ENCODE measurements around the gene DNAH2.

DNAH2 gene

DNA sequence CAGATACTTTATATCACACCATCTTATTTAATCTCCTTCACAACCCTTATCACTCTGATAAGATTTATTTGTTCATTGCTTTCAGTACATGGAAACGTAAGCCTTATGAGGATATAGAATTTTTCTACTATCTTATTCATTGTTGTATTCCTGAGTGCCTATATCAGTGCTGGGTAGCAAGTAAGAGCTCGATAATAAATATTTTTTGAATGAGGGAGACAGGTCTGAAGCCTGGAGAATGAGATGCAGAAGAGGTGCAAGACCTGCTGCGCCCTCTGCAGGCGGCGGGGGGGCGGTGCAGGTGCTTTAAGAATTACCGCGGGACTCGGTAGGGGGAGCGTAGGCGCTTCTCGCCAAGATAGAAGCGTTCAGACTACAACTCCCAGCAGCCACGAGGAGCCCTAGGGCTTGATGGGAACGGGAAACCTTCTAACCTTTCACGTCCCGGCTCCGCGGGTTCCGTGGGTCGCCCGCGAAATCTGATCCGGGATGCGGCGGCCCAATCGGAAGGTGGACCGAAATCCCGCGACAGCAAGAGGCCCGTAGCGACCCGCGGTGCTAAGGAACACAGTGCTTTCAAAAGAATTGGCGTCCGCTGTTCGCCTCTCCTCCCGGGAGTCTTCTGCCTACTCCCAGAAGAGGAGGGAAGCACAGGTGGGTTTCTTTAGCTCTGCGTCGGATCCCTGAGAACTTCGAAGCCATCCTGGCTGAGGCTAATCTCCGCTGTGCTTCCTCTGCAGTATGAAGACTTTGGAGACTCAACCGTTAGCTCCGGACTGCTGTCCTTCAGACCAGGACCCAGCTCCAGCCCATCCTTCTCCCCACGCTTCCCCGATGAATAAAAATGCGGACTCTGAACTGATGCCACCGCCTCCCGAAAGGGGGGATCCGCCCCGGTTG, 29.4 kb upstream of the DNAH2 start, which contains the start of gene WRAP53 (continued):
- TF ChIP-seq, protein P1, sequence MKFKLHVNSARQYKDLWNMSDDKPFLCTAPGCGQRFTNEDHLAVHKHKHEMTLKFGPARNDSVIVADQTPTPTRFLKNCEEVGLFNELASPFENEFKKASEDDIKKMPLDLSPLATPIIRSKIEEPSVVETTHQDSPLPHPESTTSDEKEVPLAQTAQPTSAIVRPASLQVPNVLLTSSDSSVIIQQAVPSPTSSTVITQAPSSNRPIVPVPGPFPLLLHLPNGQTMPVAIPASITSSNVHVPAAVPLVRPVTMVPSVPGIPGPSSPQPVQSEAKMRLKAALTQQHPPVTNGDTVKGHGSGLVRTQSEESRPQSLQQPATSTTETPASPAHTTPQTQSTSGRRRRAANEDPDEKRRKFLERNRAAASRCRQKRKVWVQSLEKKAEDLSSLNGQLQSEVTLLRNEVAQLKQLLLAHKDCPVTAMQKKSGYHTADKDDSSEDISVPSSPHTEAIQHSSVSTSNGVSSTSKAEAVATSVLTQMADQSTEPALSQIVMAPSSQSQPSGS (tag by site-specific recombination; IDR thresholded peaks at IDR 0.05; ENCODE audit: low read depth) = no peak
- TF ChIP-seq ZNF561 (tag by site-specific recombination; IDR thresholded peaks at IDR 0.05; ENCODE audit: borderline replicate concordance) (peak; percentile 22; the same call in 1 of the 2 replicates), ZIC2 (tag by site-specific recombination; IDR thresholded peaks at IDR 0.05) (0 out of 2 replicates have a peak, but pooled peaks have one; percentile 33), ZNF184 (tag by site-specific recombination; IDR thresholded peaks at IDR 0.05) (peak; percentile 38; the same call in 1 of the 2 replicates), GLIS1 (tag by site-specific recombination; IDR thresholded peaks at IDR 0.05) (peak; percentile 25; the same call in 1 of the 2 replicates), ZBTB8A (tag by site-specific recombination; IDR thresholded peaks at IDR 0.05) (peak; percentile 31; the same call in 1 of the 2 replicates), ZNF501 (tag by site-specific recombination; IDR thresholded peaks at IDR 0.05) (peak; percentile 24; the same call in 1 of the 2 replicates), ZNF324 (tag by site-specific recombination; IDR thresholded peaks at IDR 0.05) (0 out of 2 replicates have a peak, but pooled peaks have one; percentile 11), ZNF76 (tag by site-specific recombination; IDR thresholded peaks at IDR 0.05; ENCODE audit: borderline replicate concordance, low read depth) (peak; percentile 98), ZBTB1 (tag by site-specific recombination; IDR thresholded peaks at IDR 0.05) (no peak), PRDM1 (tag by site-specific recombination; IDR thresholded peaks at IDR 0.05) (peak; percentile 2; the same call in 1 of the 2 replicates), ZNF366 (tag by site-specific recombination; conservative IDR thresholded peaks at IDR 0.05) (peak; percentile 90), ZNF521 (tag by site-specific recombination; IDR thresholded peaks at IDR 0.05) (no peak), ZNF654 (tag by site-specific recombination; IDR thresholded peaks at IDR 0.05; ENCODE audit: low read depth) (peak; percentile 88), ZNF623 (tag by site-specific recombination; IDR thresholded peaks at IDR 0.05) (no peak), ZBTB20 (tag by site-specific recombination; IDR thresholded peaks at IDR 0.05) (peak; percentile 35; the same call in 1 of the 2 replicates)
- TF ChIP-seq, protein P2, sequence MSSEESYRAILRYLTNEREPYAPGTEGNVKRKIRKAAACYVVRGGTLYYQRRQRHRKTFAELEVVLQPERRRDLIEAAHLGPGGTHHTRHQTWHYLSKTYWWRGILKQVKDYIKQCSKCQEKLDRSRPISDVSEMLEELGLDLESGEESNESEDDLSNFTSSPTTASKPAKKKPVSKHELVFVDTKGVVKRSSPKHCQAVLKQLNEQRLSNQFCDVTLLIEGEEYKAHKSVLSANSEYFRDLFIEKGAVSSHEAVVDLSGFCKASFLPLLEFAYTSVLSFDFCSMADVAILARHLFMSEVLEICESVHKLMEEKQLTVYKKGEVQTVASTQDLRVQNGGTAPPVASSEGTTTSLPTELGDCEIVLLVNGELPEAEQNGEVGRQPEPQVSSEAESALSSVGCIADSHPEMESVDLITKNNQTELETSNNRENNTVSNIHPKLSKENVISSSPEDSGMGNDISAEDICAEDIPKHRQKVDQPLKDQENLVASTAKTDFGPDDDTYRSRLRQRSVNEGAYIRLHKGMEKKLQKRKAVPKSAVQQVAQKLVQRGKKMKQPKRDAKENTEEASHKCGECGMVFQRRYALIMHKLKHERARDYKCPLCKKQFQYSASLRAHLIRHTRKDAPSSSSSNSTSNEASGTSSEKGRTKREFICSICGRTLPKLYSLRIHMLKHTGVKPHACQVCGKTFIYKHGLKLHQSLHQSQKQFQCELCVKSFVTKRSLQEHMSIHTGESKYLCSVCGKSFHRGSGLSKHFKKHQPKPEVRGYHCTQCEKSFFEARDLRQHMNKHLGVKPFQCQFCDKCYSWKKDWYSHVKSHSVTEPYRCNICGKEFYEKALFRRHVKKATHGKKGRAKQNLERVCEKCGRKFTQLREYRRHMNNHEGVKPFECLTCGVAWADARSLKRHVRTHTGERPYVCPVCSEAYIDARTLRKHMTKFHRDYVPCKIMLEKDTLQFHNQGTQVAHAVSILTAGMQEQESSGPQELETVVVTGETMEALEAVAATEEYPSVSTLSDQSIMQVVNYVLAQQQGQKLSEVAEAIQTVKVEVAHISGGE (tag by site-specific recombination; conservative IDR thresholded peaks at IDR 0.05; ENCODE audit: low read depth) = peak; percentile 71
- TF ChIP-seq, protein P3, sequence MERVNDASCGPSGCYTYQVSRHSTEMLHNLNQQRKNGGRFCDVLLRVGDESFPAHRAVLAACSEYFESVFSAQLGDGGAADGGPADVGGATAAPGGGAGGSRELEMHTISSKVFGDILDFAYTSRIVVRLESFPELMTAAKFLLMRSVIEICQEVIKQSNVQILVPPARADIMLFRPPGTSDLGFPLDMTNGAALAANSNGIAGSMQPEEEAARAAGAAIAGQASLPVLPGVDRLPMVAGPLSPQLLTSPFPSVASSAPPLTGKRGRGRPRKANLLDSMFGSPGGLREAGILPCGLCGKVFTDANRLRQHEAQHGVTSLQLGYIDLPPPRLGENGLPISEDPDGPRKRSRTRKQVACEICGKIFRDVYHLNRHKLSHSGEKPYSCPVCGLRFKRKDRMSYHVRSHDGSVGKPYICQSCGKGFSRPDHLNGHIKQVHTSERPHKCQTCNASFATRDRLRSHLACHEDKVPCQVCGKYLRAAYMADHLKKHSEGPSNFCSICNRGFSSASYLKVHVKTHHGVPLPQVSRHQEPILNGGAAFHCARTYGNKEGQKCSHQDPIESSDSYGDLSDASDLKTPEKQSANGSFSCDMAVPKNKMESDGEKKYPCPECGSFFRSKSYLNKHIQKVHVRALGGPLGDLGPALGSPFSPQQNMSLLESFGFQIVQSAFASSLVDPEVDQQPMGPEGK (tag by site-specific recombination; IDR thresholded peaks at IDR 0.05) = 0 out of 2 replicates have a peak, but pooled peaks have one; percentile 8
- TF ChIP-seq, protein P4, sequence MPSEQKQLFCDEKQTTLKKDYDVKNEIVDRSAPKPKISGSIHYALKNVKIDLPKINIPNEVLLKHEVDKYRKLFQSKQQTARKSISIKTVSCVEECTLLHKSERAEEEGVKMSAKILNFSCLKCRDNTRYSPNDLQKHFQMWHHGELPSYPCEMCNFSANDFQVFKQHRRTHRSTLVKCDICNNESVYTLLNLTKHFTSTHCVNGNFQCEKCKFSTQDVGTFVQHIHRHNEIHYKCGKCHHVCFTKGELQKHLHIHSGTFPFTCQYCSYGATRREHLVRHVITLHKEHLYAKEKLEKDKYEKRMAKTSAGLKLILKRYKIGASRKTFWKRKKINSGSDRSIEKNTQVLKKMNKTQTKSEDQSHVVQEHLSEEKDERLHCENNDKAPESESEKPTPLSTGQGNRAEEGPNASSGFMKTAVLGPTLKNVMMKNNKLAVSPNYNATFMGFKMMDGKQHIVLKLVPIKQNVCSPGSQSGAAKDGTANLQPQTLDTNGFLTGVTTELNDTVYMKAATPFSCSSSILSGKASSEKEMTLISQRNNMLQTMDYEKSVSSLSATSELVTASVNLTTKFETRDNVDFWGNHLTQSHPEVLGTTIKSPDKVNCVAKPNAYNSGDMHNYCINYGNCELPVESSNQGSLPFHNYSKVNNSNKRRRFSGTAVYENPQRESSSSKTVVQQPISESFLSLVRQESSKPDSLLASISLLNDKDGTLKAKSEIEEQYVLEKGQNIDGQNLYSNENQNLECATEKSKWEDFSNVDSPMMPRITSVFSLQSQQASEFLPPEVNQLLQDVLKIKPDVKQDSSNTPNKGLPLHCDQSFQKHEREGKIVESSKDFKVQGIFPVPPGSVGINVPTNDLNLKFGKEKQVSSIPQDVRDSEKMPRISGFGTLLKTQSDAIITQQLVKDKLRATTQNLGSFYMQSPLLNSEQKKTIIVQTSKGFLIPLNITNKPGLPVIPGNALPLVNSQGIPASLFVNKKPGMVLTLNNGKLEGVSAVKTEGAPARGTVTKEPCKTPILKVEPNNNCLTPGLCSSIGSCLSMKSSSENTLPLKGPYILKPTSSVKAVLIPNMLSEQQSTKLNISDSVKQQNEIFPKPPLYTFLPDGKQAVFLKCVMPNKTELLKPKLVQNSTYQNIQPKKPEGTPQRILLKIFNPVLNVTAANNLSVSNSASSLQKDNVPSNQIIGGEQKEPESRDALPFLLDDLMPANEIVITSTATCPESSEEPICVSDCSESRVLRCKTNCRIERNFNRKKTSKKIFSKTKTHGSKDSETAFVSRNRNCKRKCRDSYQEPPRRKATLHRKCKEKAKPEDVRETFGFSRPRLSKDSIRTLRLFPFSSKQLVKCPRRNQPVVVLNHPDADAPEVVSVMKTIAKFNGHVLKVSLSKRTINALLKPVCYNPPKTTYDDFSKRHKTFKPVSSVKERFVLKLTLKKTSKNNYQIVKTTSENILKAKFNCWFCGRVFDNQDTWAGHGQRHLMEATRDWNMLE (tag by site-specific recombination; conservative IDR thresholded peaks at IDR 0.05; ENCODE audit: low read depth) = peak; percentile 54; the same call in 1 of the 2 replicates
- TF ChIP-seq, protein P5, sequence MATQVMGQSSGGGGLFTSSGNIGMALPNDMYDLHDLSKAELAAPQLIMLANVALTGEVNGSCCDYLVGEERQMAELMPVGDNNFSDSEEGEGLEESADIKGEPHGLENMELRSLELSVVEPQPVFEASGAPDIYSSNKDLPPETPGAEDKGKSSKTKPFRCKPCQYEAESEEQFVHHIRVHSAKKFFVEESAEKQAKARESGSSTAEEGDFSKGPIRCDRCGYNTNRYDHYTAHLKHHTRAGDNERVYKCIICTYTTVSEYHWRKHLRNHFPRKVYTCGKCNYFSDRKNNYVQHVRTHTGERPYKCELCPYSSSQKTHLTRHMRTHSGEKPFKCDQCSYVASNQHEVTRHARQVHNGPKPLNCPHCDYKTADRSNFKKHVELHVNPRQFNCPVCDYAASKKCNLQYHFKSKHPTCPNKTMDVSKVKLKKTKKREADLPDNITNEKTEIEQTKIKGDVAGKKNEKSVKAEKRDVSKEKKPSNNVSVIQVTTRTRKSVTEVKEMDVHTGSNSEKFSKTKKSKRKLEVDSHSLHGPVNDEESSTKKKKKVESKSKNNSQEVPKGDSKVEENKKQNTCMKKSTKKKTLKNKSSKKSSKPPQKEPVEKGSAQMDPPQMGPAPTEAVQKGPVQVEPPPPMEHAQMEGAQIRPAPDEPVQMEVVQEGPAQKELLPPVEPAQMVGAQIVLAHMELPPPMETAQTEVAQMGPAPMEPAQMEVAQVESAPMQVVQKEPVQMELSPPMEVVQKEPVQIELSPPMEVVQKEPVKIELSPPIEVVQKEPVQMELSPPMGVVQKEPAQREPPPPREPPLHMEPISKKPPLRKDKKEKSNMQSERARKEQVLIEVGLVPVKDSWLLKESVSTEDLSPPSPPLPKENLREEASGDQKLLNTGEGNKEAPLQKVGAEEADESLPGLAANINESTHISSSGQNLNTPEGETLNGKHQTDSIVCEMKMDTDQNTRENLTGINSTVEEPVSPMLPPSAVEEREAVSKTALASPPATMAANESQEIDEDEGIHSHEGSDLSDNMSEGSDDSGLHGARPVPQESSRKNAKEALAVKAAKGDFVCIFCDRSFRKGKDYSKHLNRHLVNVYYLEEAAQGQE (tag by site-specific recombination; IDR thresholded peaks at IDR 0.05) = 0 out of 2 replicates have a peak, but pooled peaks have one; percentile 19

Data from HEK293 (cell line).